Heart left ventricle (tissue), 16 donors: Measurements from ENCODE around the gene KIRREL3. TPM values are rescaled to one million over a fixed set of nuclear protein-coding genes. Genes with fewer than 3 reads are reported as not detected.

Experiments
- ATAC-seq, 4 donors: fragments of 200-7000 bp; cut with Tn5 transposase; one replicate each; pipeline ENCODE4 v1.9.1; 2020 to 2022; ENCODE audit warnings: moderate library complexity in 4 of 4, mild to moderate bottlenecking in 3 of 4, moderate number of reproducible peaks in 1 of 4
- DNase-seq, 5 donors: peaks; one replicate each; pipeline ENCODE4 v3.0.0-alpha.2; 2020
- H3K27ac ChIP-seq, 12 donors: fragments of 200-600 bp; sonication (generic) in 4 of 12; one replicate each; pipeline versions ENCODE4 v1.5.0 to v1.8.0; 2016 to 2022; ENCODE audit warnings: mild to moderate bottlenecking in 2 of 12
- H3K27me3 ChIP-seq, 9 donors: fragments of 200-600 bp; sonication (generic) in 2 of 9; one replicate each; pipeline versions ENCODE4 v1.5.1 to v1.8.0; 2016 to 2022; ENCODE audit warnings: mild to moderate bottlenecking in 3 of 9
- H3K36me3 ChIP-seq, 9 donors: fragments of 200-600 bp; sonication (generic) in 2 of 9; one replicate each; pipeline versions ENCODE4 v1.5.0 to v1.8.0; 2018 to 2022; ENCODE audit warnings: mild to moderate bottlenecking in 2 of 9
- H3K4me1 ChIP-seq, 12 donors: fragments of 200-600 bp; sonication (generic) in 4 of 12; one replicate each; pipeline versions ENCODE4 v1.5.0 to v1.8.0; 2016 to 2022; ENCODE audit warnings: mild to moderate bottlenecking in 3 of 12
- H3K4me3 ChIP-seq, 12 donors: fragments of 200-600 bp; sonication (generic) in 4 of 12; one replicate each; pipeline versions ENCODE4 v1.5.0 to v1.8.0; 2017 to 2022; ENCODE audit warnings: mild to moderate bottlenecking in 9 of 12, moderate library complexity in 4 of 12
- H3K9me3 ChIP-seq, 12 donors: fragments of 200-600 bp; sonication (generic) in 4 of 12; one replicate each; pipeline versions ENCODE4 v1.5.0 to v1.8.0; 2016 to 2022; ENCODE audit warnings: mild to moderate bottlenecking in 1 of 12
- CTCF ChIP-seq, 12 donors: fragments of 200-600 bp; sonication (generic) in 4 of 12; IDR thresholded peaks; one replicate each; pipeline versions ENCODE4 v1.5.0 to v1.8.0; 2018 to 2022; ENCODE audit warnings: antibody characterized with exemption in 12 of 12, mild to moderate bottlenecking in 5 of 12
- POLR2A ChIP-seq, 2 donors: fragments of 450-650 bp; IDR thresholded peaks; one replicate each; pipeline ENCODE4 v1.6.1; 2017; ENCODE audit warnings: antibody characterized with exemption in 2 of 2, mild to moderate bottlenecking in 2 of 2, moderate library complexity in 2 of 2
- WGBS, 4 donors: extraction: QIAGEN DNeasy Blood & Tissue Kit in 2 of 4; methylation state at CpG; one replicate each; pipeline versions ENCODE4 v1.1.5 to v1.1.7; 2013 to 2018; 5-methylcytosine and 5-hydroxymethylcytosine counted together
- intact Hi-C, 10 donors: fragments of 100-400 bp; cut with DNase I; formaldehyde crosslinking; loops; one replicate each; pipeline versions ENCODE4 v1.11.1 to v1.14.2; 2022
- polyA plus RNA-seq, 2 donors: library from polyadenylated mRNA; stranded (reverse); fragments of 200-250 nt; gene quantifications; one replicate each; pipeline ENCODE4 v1.2.3, GENCODE V29; 2013
- total RNA-seq, 9 donors: library from RNA; depleted of rRNA in 2 of 9; stranded (reverse); fragments of >200 nt in 2 of 9; fragmentation: NEBNext Ultra II Directional in 3 of 9; extraction: Animal tissue kit (Norgen Biotek cat#: 25700) in 3 of 9; gene quantifications; one replicate each; pipeline versions ENCODE4 v1.1.0 to v1.2.4, GENCODE V29; 2016 to 2023
- donor health status: ischemic (EF 13 %, LVEDD 7.1; RV severe dilation, severe dysfunction).
- donor health status: healthy with polysubstance abuse.
- donor health status: DM: no; HTN: yes; CAD: no.
- donor health status: DM: no; HTN: no; CAD: no.
- donor health status: ischemic (EF 25% LVEDD 6.9; RV normal size, moderate dysfunction).
- donor health status: ischemic (EF 25% LVEDD 5.7; RV mildly dilated, moderate dysfunction).
- donor health status: healthy.
- donor health status: DM: yes; HTN: yes; CAD: no.
- donor health status: ischemic (EF 35%, LVEDD 5.7; RV mildly dilated, moderate dysfunction).
- donor health status: nonischemic (EF 11% LVEDD 7.7; RV severe dilation, severe dysfunction).
- donor health status: DM: yes; HTN: yes; CAD: no.
- donor health status: PGD.
- donor health status: ischemic (EF 29% LVEDD 5.4; RV normal size, mild dysfunction).
- donor health status: nonischemic (EF 23%, LVEDD 6.1; RV moderate dilation, normal function).

Gene KIRREL3
- total and polyA plus RNA-seq, 11 donors = 0.08 to 1.3 (median 0.27) TPM

- H3K9me3 ChIP-seq = no peaks in the 10 kb centered on the region
- ATAC-seq = peak in 3 of 4 donors; percentile 35 to 65 (median 60)
- TF ChIP-seq CTCF (IDR thresholded peaks at IDR 0.05) = no peak
- TF ChIP-seq POLR2A (IDR thresholded peaks at IDR 0.05) = no peak
- H3K36me3 ChIP-seq = peaks cover 0 to 54% (median 44%) of the 10 kb centered on the region in 9 donors
- peak; percentile 55 to 89 (median 76) for DNase-seq
- H3K27me3 ChIP-seq = no peaks in the 10 kb centered on the region
- H3K4me1 ChIP-seq = peaks cover 3 to 65% (median 37%) of the 10 kb centered on the region in 12 donors
- H3K4me3 ChIP-seq = no peak overlapping the region
- intact Hi-C loops = loop anchor here in 3 of 10 donors (5.0 kb wide), 1 partner anchor 53 kb away; the partner anchor contains the start of gene ST3GAL4 (in 3 of the 3)
- H3K27ac ChIP-seq = peak overlapping the region in 11 of 12 donors; percentile 15 to 77 (median 59)
- WGBS, 4 donors = 36 to 42% (median 41%) methylated on average over 6 of the region's 6 CpGs
Observed at GRCh38 chr11:126410649-126411048, 589.9 kb downstream of the KIRREL3 start.

- H3K27me3 ChIP-seq = no peaks in the 10 kb centered on the region
- H3K27ac ChIP-seq = peak overlapping the region in 6 of 12 donors; percentile 23 to 64 (median 57)
- DNase-seq (no peak), ATAC-seq (no peak)
- intact Hi-C loops = loop anchor here in 1 of 10 donors (10.0 kb wide), 1 partner anchor 55 kb away; the partner anchor contains the start of gene ST3GAL4
- no peak overlapping the region for H3K4me3 ChIP-seq
- TF ChIP-seq CTCF (IDR thresholded peaks at IDR 0.05) (no peak), POLR2A (IDR thresholded peaks at IDR 0.05) (no peak)
- H3K36me3 ChIP-seq = peaks cover 0 to 54% (median 44%) of the 10 kb centered on the region in 9 donors
- peaks cover 0 to 59% (median 32%) of the 10 kb centered on the region in 12 donors for H3K4me1 ChIP-seq
- WGBS, 4 donors = 72 to 80% (median 75%) methylated on average over 3 of the region's 3 CpGs
- H3K9me3 ChIP-seq = no peaks in the 10 kb centered on the region
Observed at GRCh38 chr11:126409620-126409985, 591.0 kb downstream of the KIRREL3 start.

GRCh38 chr11:126408901-126409619 is 591.5 kb downstream of the KIRREL3 start:
- TF ChIP-seq POLR2A (IDR thresholded peaks at IDR 0.05) (no peak), CTCF (IDR thresholded peaks at IDR 0.05) (no peak)
- Histone ChIP-seq H3K27ac (peak overlapping the region in 1 of 12 donors; percentile 23), H3K4me1 (peaks cover 0 to 59% (median 30%) of the 10 kb centered on the region in 12 donors), H3K4me3 (no peak overlapping the region), H3K36me3 (peaks cover 0 to 53% (median 42%) of the 10 kb centered on the region in 9 donors), H3K9me3 (no peaks in the 10 kb centered on the region), H3K27me3 (no peaks in the 10 kb centered on the region)
- intact Hi-C loops = loop anchor here in 1 of 10 donors (10.0 kb wide), 1 partner anchor 54 kb away; the partner anchor contains the start of gene ST3GAL4
- DNase-seq (no peak), ATAC-seq (no peak)
- WGBS, 4 donors = 75 to 87% (median 85%) methylated on average over 12 of the region's 12 CpGs

- Histone ChIP-seq H3K27ac (peak overlapping the region in 1 of 12 donors; percentile 22), H3K4me1 (peaks cover 0 to 59% (median 26%) of the 10 kb centered on the region in 12 donors), H3K4me3 (no peak overlapping the region), H3K27me3 (no peaks in the 10 kb centered on the region), H3K9me3 (no peaks in the 10 kb centered on the region), H3K36me3 (peaks cover 0 to 47% (median 36%) of the 10 kb centered on the region in 9 donors)
- no peak for TF ChIP-seq POLR2A (IDR thresholded peaks at IDR 0.05)
- TF ChIP-seq CTCF (IDR thresholded peaks at IDR 0.05) = no peak
- DNase-seq (peak in 1 of 5 donors; percentile 55), ATAC-seq (peak in 1 of 4 donors; percentile 30)
- 63 to 83% (median 78%) methylated on average over 2 to 12 of the region's 12 CpGs for WGBS, 4 donors
- intact Hi-C loops = loop anchor here in 1 of 10 donors (10.0 kb wide), 1 partner anchor 54 kb away; the partner anchor contains the start of gene ST3GAL4
Observed at GRCh38 chr11:126408496-126408895, 592.1 kb downstream of the KIRREL3 start.
